A549 (cell line): Measurements from ENCODE around the gene APOBEC3H.

ENCODE experiments used
- CTCF ChIP-seq: fragments of >200 bp; sonication (Bioruptor Twin); formaldehyde crosslinking; IDR thresholded peaks from 3 replicates; pipeline ENCODE4 v1.5.1; 2016
- EP300 ChIP-seq, 2 experiments: fragments of >200 bp; sonication (Bioruptor Twin); formaldehyde crosslinking; IDR thresholded peaks; 2 replicates in 1 of 2; 3 replicates in 1 of 2; pipeline ENCODE4 v1.6.1; 2016 to 2017
- MAZ ChIP-seq: fragments of 150-350 bp; IDR thresholded peaks from 2 replicates; pipeline ENCODE4 v1.6.1; 2014; ENCODE audit warnings: antibody characterized with exemption, low read depth, low read length, borderline replicate concordance
- NPAS2 ChIP-seq: fragments of 250-450 bp; sonication (Bioruptor Pico); IDR thresholded peaks from 2 replicates; pipeline ENCODE4 v1.8.0; 2022; ENCODE audit warnings: mild to moderate bottlenecking, moderate library complexity, borderline replicate concordance
- POLR2A ChIP-seq: IDR thresholded peaks from 2 replicates; pipeline ENCODE4 v1.6.1; 2012; ENCODE audit warnings: mild to moderate bottlenecking, low read length
- RNF2 ChIP-seq: fragments of 200-600 bp; sonication (generic); IDR thresholded peaks from 2 replicates; pipeline ENCODE4 v1.6.1; 2016; ENCODE audit warnings: low read depth, mild to moderate bottlenecking, antibody characterized with exemption, moderate library complexity, borderline replicate concordance
- TF ChIP-seq, protein P1 (sequence below): fragments of 150-350 bp; IDR thresholded peaks from 2 replicates; pipeline ENCODE4 v1.6.1; 2014; ENCODE audit warnings: low read depth, mild to moderate bottlenecking, low read length

DNA sequence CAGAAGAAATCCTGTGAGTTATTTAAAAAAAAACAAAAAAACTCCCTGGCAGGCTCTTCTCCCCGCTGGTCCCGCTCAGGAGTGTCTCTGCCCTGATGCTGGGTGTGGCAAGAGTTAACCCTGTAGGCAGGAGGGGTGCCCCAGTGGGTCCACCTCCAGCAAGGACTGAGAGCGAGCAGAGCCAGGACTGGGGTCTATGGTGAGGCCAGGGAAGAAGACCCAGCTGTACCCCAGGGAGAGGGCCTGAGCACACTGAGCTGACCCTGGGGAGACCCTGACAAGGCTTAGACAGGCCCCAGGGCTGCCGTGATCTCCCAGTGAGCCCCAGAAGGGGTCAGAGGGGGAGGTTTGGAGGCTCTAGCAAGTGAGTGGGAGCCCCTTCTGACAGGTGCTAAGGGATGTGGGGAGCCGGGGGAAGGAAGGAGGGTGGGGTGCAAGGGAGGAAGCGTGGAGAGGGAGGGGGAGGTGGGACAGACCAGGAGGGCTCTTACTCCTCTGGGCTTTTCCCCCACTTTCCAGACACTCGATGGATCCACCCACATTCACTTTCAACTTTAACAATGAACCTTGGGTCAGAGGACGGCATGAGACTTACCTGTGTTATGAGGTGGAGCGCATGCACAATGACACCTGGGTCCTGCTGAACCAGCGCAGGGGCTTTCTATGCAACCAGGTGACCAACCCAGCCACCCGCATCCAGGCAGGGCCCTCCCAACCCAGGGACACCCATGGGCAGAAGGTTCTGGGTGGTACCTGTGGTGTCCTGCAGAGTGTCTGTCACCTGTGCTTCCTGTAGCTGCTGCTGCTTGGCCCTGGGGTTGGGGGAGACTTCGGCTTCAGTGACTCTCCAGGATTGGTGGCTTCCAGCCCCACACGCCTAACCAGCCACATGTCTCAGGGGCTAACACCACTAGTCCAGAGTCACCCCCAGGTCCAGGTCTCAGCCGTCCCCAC, 13.6 kb upstream of the APOBEC3H start:
- TF ChIP-seq MAZ (no peak), RNF2 (no peak), CTCF (no peak), NPAS2 (CRISPR knock-in tag) (no peak), POLR2A (no peak), EP300 (IDR thresholded peaks at IDR 0.05) (no peak)
- TF ChIP-seq, protein P1, sequence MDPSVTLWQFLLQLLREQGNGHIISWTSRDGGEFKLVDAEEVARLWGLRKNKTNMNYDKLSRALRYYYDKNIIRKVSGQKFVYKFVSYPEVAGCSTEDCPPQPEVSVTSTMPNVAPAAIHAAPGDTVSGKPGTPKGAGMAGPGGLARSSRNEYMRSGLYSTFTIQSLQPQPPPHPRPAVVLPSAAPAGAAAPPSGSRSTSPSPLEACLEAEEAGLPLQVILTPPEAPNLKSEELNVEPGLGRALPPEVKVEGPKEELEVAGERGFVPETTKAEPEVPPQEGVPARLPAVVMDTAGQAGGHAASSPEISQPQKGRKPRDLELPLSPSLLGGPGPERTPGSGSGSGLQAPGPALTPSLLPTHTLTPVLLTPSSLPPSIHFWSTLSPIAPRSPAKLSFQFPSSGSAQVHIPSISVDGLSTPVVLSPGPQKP, result no peak
